ELF-1 (cell line): Measurements from ENCODE around the gene SHANK3.

Source experiments
- DNase-seq: peaks from one replicate; pipeline ENCODE4 v3.0.0-alpha.2; 2016; ENCODE audit warnings: low read depth, low spot score

The SHANK3 gene

DNA sequence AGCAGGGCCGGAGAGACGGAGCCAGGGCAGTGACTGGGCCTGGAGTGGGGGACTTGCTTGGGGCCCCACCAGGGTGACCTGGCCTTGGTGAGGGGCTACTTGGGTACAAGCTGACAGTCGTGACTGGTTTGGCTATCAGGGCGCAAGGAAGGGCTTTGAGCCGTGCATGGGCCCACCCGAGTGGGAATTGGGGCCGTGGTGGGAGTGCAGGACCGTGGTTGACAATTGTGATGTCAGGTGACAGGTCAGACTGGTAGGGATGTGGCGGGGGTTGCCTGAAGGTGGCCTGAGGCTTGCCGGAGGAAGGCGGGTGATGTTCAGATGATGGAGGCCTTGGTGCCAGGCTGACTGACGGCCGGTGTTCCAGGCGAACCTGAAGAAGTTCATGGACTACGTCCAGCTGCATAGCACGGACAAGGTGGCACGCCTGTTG is 5.6 kb downstream of the SHANK3 start:
- DNase-seq: no peak

- DNase-seq: no peak
Observed at GRCh38 chr22:50678651-50679521, 6.3 kb downstream of the SHANK3 start.

- DNase-seq: no peak
Observed at GRCh38 chr22:50683086-50683993, 10.7 kb downstream of the SHANK3 start.

DNA sequence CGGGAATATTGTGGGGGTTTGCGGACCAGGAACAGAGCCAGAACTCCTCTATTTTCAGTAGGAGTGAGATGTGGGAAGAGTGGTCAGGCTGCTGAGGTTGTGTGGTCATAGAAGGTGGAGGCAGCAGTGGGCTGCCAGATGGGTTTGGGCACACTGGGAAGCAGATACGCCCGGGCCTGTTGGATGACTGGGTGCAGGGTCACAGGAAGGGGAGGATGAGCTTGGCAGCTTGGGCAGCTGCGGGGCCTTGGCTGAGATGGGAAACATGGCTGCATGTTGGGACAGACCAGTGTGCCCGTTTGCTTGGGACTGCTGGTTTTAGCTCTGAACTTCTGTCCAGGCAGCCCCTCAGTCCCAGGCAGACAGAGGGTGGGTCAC is 11.4 kb downstream of the SHANK3 start:
- DNase-seq: no peak

DNA sequence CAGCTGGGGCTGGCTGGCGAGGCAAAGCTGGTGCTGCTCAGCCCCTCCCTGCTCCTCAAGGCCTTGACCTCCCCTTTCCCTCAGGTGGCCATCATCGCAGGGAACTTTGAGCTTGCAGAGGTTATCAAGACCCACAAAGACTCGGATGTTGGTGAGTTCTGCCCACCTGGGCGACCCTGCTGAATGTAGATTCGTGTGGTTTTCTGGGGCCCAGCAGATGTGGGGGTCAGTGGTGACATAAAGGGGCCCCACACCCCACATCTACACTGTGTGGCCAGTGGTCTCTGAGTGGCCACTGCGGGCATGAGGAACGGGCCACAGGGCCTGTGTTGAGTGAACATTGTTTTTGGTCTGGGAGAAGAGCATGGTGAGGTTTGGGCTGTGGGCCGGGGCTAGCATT is 11.9 kb downstream of the SHANK3 start:
- no peak for DNase-seq

GRCh38 chr22:50684986-50685385 is 12.4 kb downstream of the SHANK3 start:
- DNase-seq: no peak

GRCh38 chr22:50686794-50687193 is 14.2 kb downstream of the SHANK3 start:
- no peak for DNase-seq

- no peak for DNase-seq
Observed at GRCh38 chr22:50687829-50688228, 15.2 kb downstream of the SHANK3 start.

DNA sequence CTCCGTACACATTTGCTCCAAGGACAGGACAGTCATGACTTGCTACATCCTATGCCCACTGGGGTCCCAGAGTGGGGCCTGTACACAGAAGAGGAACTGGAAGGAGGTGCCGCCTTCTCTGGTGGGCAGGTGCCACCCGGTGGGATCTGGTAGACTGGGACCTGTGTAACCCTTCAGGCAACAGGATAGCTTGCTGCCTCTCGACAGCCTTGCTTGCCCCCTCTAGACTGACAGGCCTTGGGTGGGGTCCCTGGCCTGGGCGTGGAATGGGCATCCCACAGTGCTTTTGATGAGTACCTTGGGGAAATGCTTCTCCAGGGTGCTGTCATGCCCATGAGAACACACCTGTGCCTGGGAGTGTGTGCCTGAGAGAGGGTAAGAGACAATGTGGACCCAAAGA is 15.8 kb downstream of the SHANK3 start:
- no peak for DNase-seq

GRCh38 chr22:50691521-50691920 is 18.9 kb downstream of the SHANK3 start:
- no peak for DNase-seq

GRCh38 chr22:50693462-50693861 is 20.8 kb downstream of the SHANK3 start:
- DNase-seq: no peak

- DNase-seq: no peak
Observed at GRCh38 chr22:50694099-50694605, 21.5 kb downstream of the SHANK3 start.

DNA sequence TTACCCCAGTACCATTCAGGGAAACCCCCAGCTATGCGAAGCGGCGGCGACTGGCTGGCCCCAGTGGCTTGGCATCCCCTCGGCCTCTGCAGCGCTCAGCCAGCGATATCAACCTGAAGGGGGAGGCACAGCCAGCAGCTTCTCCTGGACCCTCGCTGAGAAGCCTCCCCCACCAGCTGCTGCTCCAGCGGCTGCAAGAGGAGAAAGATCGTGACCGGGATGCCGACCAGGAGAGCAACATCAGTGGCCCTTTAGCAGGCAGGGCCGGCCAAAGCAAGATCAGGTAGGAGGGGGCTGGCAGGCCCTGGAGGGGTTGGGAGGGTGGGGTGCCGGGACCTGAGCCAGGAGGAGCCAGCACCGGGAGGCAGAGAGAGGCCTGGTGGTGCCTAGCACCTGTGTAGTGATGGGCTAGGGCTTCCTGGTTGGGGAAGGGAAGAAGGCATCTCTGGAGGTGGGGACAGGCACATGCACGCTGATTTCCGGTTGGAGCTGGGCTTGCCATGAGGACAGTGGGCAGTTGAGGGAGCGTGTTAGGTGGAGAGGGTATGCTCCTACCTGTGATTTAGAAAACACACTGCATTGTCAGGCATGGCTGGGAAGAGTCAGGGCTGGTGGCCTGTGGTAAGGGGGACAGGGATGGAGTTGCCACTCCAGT is 22.3 kb downstream of the SHANK3 start:
- no peak for DNase-seq

GRCh38 chr22:50695421-50696250 is 23.0 kb downstream of the SHANK3 start:
- no peak for DNase-seq

GRCh38 chr22:50696251-50696798 is 23.7 kb downstream of the SHANK3 start:
- no peak for DNase-seq

GRCh38 chr22:50696799-50697561 is 24.4 kb downstream of the SHANK3 start:
- peak; percentile 41 for DNase-seq

DNA sequence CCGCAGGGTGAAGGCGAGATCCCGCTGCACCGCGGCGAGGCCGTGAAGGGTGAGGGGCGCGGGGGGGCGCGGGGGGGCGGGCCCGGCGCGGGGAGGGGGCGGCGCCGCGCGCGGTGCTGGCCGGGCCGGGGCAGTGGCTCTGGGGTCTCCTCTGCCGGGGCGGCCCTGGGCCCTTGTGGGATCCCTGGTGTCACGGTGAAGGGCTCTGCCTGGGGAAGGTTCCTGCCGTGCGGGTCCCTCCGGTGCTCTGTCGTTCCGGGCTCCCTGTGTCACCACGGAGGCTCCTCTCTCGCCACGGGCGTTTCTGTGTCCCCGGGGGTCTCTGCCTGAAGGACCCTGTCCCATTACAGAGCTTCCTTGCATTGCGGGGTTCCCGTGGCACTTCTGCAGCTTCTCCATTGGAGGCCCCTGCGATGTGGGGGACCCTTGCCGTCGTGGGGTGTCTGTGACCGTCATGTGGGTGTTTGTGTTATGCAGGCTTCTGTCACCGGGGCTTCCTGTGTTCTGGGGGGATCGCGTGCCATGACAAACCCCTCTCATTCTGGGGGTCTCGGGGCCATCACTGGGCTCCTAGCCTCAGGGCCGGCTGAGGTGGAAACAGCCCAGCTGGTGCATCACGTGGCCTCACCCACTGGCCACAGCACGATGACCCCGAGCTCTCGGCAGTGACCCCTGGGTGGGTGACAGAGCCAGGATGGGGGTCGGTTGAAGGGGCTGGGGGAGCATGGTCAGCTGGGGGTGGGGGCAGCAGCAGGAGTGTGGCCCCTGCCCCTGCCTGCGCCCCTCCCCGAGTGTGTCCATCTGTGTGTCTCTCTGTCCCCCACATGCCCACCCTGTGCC is 25.3 kb downstream of the SHANK3 start:
- DNase-seq: no peak

GRCh38 chr22:50698546-50698945 is 25.9 kb downstream of the SHANK3 start:
- no peak for DNase-seq
